ENCODE measurements around the gene LYRM9. TPM values are rescaled to one million over a fixed set of nuclear protein-coding genes. Genes with fewer than 3 reads are reported as not detected.
A peak's percentile ranks its signal among the peaks of the same experiment; 100 is the strongest.

LYRM9 gene
- total and polyA plus RNA-seq, 4 donors = 7.0 to 15.3 (median 8.8) TPM

DNA sequence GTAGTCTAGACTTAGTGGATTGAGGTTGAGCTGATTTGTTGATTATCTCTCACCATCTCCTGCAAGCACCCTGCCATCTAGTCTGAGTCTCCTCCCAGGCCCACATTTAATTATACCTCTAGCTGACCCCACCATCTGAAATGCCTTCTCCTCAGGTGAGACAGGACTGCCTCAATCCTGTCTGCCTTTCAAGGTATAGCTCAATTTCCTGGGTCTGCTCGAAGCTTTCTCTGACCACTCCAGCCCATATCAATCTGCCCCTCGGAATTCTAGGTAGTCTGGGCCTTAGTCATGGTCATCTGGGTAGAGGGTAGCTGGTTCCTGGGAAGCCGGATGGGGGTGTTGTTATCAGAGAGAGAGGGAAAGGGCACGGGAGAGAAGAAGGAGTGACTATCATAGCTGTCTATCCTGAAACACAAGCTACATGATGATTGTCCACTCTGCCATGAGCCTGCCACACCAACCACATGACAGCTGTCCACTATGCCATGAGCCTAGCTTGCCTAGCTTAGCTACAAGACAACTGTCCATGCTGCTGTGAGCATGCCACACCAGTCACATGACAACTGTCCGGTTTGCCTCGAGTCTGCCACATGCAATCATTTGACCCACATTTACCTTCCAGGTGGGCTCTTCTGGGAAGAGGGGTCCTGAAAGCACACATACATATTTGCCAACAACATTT lies 34.4 kb downstream of the LYRM9 start:
- no peak for TF ChIP-seq CTCF (IDR thresholded peaks at IDR 0.05; ENCODE audit: control extremely low read depth, extremely low read depth)
- no peak overlapping the region for H3K4me3 ChIP-seq
- no peak overlapping the region for H3K27ac ChIP-seq (ENCODE audit: low read depth in 1 of 2, low read length in 1 of 2)
- no peaks in the 10 kb centered on the region for H3K36me3 ChIP-seq (ENCODE audit: control insufficient read depth in 4 of 4, insufficient read depth in 4 of 4, low read length in 4 of 4)
- ATAC-seq (ENCODE audit: insufficient read depth, low FRiP score) = no peak
- no peak for DNase-seq
- WGBS, 2 donors = 91 to 95% methylated on average over 6 of the region's 6 CpGs
- no peaks in the 10 kb centered on the region for H3K9me3 ChIP-seq (ENCODE audit: control insufficient read depth in 4 of 4, insufficient read depth in 3 of 4, low read length in 3 of 4)
- H3K27me3 ChIP-seq (ENCODE audit: control insufficient read depth in 3 of 3, insufficient read depth in 3 of 3, low read length in 2 of 3) = no peaks in the 10 kb centered on the region
- peaks cover 0 to 3% (median 0%) of the 10 kb centered on the region in 5 donors for H3K4me1 ChIP-seq (ENCODE audit: control insufficient read depth in 5 of 5, insufficient read depth in 5 of 5, low read length in 5 of 5)
- no peak overlapping the region for H3K9ac ChIP-seq (ENCODE audit: insufficient read depth in 1 of 2, low read length in 2 of 2)

DNA sequence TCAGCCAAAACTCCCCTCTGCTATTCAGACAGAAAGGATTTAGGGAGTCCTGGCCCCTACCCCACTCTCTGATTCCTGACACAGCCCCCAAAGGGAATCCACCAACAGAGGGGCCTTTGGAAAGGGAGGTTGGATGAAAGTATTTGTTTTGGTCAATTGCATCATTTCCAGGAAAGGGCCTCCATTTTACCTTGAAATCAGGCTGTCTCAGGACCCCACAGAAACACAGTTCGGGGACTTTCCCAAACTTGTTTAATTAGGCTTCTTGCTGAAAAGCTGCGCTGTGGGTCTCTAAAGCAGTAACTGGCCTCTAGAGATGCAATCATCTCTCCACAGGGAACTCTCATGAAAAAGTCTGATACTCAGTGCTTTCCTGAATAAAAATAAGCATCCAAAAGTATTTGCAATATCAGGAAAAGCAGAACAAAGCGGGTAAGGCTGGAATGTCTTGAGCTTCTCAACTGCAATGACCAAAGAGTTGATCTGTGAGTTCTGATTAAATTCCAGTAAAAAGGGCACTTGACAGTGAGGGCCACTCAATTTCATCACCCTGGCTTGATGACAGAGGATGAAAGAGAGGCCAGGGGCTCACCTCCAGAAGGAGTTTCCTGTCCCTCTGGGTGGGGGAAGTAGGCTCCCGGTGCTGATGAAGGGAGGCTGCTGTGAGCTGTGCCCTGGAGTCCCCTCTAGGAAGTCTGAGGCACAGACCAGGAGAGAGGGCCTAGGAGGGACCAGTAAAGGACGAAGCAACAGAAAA lies 36.3 kb downstream of the LYRM9 start:
- Histone ChIP-seq H3K9ac (ENCODE audit: insufficient read depth in 1 of 2, low read length in 2 of 2) (no peak overlapping the region), H3K27ac (ENCODE audit: low read depth in 1 of 2, low read length in 1 of 2) (no peak overlapping the region), H3K4me3 (no peak overlapping the region), H3K27me3 (ENCODE audit: control insufficient read depth in 3 of 3, insufficient read depth in 3 of 3, low read length in 2 of 3) (no peaks in the 10 kb centered on the region), H3K36me3 (ENCODE audit: control insufficient read depth in 4 of 4, insufficient read depth in 4 of 4, low read length in 4 of 4) (no peaks in the 10 kb centered on the region), H3K4me1 (ENCODE audit: control insufficient read depth in 5 of 5, insufficient read depth in 5 of 5, low read length in 5 of 5) (peaks cover 0 to 3% (median 0%) of the 10 kb centered on the region in 5 donors), H3K9me3 (ENCODE audit: control insufficient read depth in 4 of 4, insufficient read depth in 3 of 4, low read length in 3 of 4) (no peaks in the 10 kb centered on the region)
- DNase-seq (peak; percentile 28 to 41 (median 36)), ATAC-seq (ENCODE audit: insufficient read depth, low FRiP score) (no peak)
- WGBS, 2 donors = 66 to 77% methylated on average over 5 of the region's 5 CpGs
- no peak for TF ChIP-seq CTCF (IDR thresholded peaks at IDR 0.05; ENCODE audit: control extremely low read depth, extremely low read depth)

- Histone ChIP-seq H3K9ac (ENCODE audit: insufficient read depth in 1 of 2, low read length in 2 of 2) (no peak overlapping the region), H3K9me3 (ENCODE audit: control insufficient read depth in 4 of 4, insufficient read depth in 3 of 4, low read length in 3 of 4) (no peaks in the 10 kb centered on the region), H3K4me3 (no peak overlapping the region), H3K27me3 (ENCODE audit: control insufficient read depth in 3 of 3, insufficient read depth in 3 of 3, low read length in 2 of 3) (no peaks in the 10 kb centered on the region), H3K4me1 (ENCODE audit: control insufficient read depth in 5 of 5, insufficient read depth in 5 of 5, low read length in 5 of 5) (peaks cover 0 to 3% (median 0%) of the 10 kb centered on the region in 5 donors), H3K36me3 (ENCODE audit: control insufficient read depth in 4 of 4, insufficient read depth in 4 of 4, low read length in 4 of 4) (no peaks in the 10 kb centered on the region), H3K27ac (ENCODE audit: low read depth in 1 of 2, low read length in 1 of 2) (no peak overlapping the region)
- WGBS, 2 donors = 70 to 91% methylated on average over 3 of the region's 3 CpGs
- DNase-seq = no peak
- no peak for ATAC-seq (ENCODE audit: insufficient read depth, low FRiP score)
- TF ChIP-seq CTCF (IDR thresholded peaks at IDR 0.05; ENCODE audit: control extremely low read depth, extremely low read depth) = no peak
These were observed 37.7 kb downstream of the LYRM9 start for GRCh38 chr17:27855454-27855853.
